Cardiac septum (tissue), 1 donor: ENCODE data around the gene KCP. TPM values are rescaled to one million over a fixed set of nuclear protein-coding genes. Genes with fewer than 3 reads are reported as not detected.
"Not testable (repeated sequence)": the region's sequence is repeated elsewhere in the genome, so short reads cannot be mapped to it uniquely, and the experiment has no call there.

ENCODE experiments used
- DNase-seq: peaks from one replicate; pipeline ENCODE4 v3.0.0-alpha.2; 2020; ENCODE audit warnings: low spot score
- intact Hi-C: fragments of 100-400 bp; cut with DNase I; formaldehyde crosslinking; loops from one replicate; pipeline ENCODE4 v1.14.0; 2022
- long read RNA-seq: library from polyadenylated mRNA; unstranded; transcript quantifications from one replicate; pipeline ENCODE4 v2.0.0, GENCODE V29; 2021
- total RNA-seq: library from RNA; stranded (reverse); fragmentation: NEBNext Ultra II Directional; extraction: Animal tissue kit (Norgen Biotek cat#: 25700); gene quantifications from one replicate; pipeline ENCODE4 v1.2.1, GENCODE V29; 2021
- donor health status: DM: no; HTN: no; CAD: no.

KCP gene
- 0.35 TPM for total RNA-seq
- long read RNA-seq, partial matches to known transcripts = 0 of 13 reads
- long read RNA-seq, other reads (novel, unspliced or antisense) = 13 of 13 reads

DNA sequence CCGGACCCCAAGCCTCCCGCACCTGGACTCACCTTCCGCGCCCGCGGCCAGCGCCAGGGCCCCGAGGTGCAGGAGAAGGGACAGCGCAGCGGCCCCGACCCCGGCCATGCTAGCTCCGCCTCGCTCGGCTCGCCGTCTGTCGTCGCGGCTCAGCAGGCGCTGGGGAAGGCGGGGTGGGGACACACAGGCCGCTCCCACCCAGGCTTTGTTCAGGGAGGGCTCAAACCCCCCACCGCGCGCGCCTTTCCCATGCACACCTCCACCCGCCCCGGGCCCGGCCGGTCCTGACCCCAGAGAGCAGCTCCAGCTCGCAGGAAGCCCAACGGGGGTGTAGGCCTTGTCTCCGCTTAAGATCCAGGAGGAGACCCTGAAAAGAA is at the start of gene KCP:
Gene KCP (minus strand): TSS at position 141 of the 377 bp plus-strand sequence. CDS start 33 bp downstream, at position 108.
- no peak for DNase-seq
- intact Hi-C loops = no loop called here

DNA sequence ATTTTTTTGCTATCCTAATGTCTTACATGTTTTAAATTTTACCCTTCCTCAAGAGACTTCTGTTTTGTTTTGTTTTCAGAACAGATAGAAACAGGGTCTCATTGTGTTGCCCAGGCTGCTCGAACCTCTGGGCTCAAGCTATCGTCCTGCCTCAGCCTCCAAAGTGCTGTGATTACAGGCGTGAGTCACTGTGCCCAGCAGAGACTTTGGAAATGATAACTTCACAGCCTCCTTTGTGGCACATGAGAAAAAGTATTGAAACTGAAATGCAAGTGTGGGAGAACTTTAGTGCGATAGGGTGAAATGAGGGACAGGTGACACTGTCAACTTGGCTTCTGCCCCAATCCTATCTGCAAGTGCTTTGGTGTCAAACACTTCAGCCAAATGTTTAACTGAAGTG is 48.8 kb upstream of the KCP start:
- intact Hi-C loops = no loop called here

DNA sequence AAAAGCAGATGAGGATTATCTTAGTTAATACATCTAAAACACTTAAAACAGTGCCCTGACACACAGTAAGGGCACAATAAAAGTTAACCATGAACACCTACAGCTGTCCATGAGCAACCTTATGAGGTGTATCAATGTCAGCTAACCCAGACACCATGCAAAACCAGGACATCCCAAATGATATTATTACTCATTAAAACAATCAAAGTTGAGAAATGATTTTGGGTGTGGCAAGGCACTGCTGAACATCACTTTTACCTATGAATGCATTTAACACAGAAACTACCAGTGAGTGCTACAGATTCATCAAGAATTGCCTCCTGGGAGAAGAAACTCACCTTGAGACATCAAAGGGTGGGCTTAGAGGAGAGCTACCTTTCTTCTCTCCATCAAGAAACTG is 45.5 kb upstream of the KCP start:
- no peak for DNase-seq

More for the DNA sequence above, 48.8 kb upstream of the KCP start:
- DNase-seq = no peak

DNA sequence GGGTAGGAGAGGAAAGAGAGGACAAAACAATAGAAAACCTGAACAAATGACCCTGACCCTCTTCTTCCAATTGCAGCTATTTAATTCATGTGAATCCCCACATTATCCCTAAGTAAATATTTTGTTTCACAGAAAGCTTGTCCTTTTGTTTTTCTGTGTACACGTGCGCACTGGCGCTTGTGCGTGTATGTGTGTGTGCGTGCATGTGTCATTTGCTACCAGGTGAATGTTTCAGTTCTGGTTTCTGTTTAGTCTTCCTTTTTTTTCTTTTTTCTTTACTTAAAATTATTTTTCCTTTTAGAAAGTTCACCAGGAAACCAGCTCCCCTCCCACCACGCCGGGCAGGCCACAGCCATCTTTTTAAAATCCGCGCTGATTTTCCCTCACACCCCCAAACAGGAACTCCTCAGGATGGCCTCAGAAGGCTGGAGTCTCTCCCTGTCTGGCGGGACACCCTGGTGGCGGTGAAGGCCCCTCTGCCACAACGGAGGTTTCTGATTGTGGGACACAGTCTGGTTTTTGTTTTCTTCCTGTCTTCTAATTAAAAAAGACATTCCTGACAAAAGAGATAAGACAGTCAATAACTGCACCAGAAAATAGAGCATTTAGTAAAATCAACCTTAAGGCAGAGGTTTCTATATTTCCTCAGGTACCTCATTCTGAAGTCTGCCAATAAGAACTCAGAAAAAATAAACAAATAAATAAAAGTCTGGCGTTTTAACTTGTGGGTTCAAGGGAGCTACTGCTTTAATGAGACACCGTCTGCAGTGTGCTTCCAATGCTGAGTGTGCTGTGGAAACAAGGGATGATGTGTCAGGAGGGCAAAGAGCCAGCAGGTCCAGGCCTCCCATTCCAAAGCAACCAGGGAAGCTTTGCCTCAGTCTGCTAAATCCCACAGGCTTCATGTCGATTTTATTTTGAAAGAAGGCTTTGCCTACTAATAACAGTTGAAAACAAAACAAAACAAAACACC is 44.6 kb upstream of the KCP start:
- no peak for DNase-seq
- intact Hi-C loops = no loop called here

More for the DNA sequence above, 45.5 kb upstream of the KCP start:
- intact Hi-C loops = no loop called here

DNA sequence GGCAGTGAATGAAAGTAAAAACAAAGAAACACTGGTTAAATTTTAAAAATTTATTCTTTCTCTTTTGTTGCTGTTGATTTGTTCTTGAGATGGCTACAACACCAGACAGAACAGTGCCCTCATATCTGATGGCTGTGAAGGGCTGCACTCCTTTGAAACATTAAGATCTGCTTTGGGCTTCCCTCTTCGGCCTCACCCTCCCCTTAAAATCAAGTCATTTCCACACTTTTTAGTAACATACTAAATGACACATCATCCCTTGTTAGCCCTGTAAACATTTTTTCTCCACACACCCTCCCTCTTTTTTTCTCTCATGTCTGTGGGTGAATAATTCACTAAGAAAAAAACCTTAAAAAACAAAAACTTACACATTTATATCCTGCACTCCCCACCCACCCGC is 43.6 kb upstream of the KCP start:
- DNase-seq = no peak
- intact Hi-C loops = no loop called here

DNA sequence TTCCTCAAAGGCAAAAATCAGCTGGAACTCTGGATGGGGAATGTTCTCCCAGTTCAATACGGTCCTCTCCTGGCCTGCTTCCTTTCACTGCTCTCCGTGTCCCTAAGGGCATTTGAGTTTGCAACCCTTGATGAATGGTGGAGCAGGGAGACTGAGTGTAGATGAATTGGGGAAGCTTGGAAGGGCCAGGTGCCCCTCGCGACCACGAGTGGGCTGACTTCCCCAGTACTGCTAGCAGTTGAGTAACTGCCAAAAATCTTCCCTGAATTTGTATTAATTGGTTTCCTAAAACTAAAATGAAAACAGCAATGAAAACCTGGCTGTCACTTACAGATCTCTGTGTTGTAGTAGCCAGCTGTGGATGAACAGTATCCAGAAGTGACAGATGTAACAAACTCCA is 40.8 kb upstream of the KCP start:
- intact Hi-C loops = no loop called here
- DNase-seq = no peak

DNA sequence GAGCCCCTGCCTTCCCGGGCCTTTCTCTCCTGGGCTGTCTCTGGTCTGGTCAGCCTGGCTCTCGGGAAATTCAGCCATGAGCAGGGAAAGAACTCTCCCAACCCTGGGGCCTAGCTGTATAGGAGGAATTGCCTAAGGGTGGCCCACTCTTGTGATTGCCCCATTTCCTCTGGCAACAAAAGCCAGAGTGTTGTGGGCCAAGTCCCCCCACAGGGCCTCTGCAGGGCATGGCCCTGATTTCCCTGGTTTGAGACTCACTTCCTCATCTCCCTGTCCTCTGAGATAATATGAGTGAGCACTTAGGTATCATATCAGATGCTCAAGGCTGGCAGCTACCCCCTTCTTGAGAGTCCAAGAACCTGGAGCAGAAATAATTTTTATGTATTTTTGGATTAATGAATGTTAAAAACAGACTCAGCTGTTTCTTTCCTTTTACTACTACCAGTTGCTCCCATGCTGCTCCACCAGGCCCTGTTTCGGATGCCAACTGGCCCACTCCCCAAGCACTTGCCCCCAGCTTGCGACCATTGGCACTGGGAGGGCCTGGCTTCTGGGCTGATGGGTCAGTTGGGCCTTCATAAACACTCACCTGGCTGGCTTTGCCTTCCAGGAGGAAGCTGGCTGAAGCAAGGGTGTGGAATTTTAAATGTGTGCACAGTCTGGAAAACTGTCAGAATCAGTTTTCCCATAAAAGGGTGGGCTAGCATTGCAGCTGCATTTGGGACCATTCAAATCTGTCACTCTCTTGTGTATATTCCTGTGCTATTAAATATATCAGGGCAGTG is 38.7 kb upstream of the KCP start:
- intact Hi-C loops = no loop called here
- DNase-seq = no peak

DNA sequence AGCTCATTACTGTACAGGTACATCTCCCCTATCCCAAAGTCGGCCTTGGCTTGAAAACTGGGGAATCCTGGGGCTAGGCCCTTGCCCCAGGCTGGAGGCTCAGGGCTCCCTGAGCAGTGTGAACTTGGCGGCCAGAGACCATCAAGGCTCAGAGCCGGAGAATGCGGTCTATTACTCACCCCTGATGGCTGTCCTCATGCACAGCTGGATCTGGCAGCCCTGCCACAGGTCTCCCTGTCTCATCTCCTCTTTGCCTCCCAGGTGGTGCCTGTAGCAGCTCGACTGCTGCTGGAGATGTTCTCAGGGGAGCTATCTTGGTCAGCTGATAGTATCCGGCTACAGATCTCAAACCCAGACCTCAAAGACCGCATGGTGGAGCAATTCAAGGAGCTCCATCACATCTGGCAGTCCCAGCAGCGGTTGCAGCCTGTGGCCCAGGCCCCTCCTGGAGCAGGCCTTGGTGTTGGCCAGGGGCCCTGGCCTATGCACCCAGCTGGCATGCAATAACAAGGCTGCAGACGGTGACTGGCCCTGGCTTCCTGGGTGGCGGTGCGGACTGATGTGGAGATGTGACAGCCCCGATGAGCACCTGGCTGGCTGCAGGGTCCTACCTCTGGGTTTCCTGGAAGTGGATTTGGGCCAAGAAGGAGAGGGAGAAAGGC is 37.9 kb upstream of the KCP start:
- no peak for DNase-seq
- intact Hi-C loops = no loop called here

DNA sequence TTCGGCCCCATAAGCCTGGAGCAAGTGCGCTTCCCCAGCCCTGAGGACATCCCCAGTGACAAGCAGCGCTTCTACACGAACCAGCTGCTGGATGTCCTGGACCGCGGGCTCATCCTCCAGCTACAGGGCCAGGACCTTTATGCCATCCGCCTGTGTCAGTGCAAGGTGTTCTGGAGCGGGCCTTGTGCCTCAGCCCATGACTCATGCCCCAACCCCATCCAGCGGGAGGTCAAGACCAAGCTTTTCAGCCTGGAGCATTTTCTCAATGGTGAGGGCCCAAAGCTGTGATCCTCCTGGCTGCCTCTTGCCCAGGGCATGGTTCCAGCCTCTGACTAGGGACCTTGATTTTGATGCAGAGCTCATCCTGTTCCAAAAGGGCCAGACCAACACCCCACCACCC is 37.3 kb upstream of the KCP start:
- intact Hi-C loops = no loop called here
- no peak for DNase-seq

DNA sequence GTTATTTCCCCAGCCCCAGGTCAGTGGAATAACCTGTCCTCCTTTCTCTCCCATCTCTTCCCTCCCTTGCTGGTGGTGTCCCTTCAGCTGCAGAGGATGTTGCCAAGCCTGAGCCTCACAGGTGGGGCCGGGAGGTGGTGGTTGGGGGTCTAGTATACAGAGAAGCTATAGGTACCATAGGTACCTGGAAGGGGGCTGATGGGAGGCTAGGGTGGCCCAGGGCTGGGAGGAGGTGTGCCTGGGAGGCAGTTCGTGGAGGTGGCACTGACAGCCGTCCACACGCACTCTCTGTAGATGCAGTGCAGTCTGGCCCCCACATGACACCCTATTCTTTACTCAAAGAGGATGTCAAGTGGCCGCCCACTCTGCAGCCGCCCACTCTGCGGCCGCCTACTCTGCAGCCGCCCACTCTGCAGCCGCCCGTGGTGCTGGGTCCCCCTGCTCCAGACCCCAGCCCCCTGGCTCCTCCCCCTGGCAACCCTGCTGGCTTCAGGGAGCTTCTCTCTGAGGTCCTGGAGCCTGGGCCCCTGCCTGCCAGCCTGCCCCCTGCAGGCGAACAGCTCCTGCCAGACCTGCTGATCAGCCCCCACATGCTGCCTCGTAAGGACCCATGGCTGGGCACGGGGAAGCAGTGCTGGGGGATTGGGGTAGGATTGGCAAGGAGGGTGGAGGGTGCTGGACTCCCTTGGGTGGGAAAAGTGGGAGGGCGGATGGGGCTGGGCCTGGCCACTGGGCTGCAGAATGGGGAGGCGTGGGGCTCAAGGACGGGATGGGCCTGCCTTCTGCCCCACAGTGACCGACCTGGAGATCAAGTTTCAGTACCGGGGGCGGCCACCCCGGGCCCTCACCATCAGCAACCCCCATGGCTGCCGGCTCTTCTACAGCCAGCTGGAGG is 36.7 kb upstream of the KCP start:
- DNase-seq = no peak
- intact Hi-C loops = no loop called here

DNA sequence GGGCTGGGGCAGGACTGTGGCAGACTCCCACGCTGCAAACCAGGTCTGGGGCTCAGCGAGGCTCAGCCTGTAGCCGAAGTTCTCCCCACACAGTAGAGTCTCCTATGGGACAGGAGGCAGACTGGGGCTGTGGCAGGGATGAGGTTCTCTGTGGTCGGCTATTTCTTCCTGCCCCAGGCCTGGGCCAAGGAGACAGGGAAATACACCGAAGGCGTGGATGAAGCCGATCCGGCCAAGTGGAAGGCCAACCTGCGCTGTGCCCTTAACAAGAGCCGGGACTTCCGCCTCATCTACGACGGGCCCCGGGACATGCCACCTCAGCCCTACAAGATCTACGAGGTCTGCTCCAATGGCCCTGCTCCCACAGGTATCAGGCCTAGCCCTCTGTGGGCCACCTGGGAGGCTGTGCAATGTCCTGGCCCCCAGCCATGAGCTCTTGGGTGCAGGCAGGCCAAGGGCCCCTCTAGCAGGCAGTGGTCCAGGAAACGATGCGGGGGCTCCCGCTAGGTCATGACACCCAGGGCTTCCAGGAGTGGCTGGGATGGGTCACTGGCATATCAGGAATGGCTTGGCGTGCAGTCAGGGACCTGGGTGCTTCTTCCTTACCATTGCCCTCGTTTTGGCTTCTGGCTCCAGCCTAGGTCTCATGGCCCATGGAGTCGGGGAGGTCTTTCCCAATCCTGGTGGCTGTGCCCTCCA is 35.3 kb upstream of the KCP start:
- intact Hi-C loops = no loop called here
- no peak for DNase-seq

DNA sequence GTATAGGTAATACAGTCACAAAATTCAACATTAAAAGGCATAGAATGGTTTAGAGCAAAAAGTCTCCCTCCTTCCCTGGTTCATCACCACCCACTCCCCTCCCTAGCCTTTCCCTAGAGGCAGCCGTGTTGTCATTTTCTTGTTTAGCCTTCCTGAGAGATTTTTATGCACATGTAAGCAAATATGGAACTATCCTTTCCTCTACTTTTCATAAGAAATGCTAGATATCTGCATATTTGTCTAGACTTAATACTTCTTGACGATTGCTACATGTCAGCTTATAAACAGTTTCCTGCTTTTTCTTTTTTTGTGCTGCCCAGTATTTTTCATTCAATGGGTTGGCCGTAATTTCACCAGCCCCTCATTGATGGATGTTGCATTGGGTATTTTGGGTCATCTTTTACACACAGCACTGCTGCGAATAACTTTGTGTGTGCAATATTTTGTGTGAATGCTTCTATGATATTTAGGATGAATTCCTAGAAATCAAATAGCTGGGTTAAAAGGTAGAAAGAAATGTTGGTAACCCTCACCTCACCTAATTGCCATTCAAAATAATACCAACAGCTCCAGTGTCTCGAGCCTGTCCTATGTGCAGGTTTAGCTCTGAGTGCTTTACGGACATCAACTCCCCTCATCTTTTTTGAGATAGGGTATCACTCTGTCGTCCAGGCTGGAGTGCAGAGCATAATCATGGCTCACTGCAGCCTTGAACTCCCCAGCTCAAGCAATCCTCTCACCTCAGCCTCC is 34.2 kb upstream of the KCP start:
- intact Hi-C loops = no loop called here
- DNase-seq = no peak

DNA sequence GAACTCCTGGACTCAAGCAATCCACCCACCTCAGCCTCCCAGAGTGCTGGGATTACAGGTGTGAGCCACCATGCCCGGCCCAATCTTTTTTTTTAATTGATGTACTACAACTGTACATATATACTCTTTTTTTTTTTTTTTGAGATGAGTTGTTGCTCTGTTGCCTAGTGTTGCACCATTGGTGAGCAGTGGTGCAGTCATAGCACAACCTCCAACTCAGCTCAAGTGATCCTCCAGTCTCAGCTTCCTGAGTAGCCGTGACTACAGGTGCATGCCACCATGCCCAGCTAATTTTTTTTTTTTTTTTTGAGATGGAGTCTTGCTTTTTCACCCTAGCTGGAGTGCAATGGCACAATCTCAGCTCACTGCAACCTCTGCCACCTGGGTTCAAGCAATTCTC is 32.7 kb upstream of the KCP start:
- intact Hi-C loops, DNase-seq: not testable (repeated sequence)

DNA sequence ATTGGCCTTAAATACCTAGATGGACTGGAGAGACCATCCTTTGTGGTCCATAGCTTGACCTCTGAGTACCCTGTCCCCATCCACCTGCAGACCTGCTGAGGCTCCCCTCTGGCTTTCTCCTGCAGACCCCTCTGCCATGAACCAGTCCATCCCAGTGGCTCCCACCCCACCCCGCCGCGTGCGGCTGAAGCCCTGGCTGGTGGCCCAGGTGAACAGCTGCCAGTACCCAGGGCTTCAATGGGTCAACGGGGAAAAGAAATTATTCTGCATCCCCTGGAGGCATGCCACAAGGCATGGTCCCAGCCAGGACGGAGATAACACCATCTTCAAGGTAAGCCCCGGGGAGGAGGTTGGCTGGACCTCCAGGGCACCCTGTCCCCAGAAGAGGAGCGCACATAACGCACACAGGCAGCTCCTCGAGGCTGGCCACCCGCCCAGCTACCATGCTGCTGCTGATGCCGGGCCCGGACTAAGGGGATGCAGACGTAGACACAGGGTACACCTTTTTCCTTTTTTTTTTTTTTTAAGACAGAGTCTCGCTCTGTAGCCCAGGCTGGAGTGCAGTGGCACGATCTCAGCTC is 31.5 kb upstream of the KCP start:
- intact Hi-C loops = no loop called here
- DNase-seq = no peak

DNA sequence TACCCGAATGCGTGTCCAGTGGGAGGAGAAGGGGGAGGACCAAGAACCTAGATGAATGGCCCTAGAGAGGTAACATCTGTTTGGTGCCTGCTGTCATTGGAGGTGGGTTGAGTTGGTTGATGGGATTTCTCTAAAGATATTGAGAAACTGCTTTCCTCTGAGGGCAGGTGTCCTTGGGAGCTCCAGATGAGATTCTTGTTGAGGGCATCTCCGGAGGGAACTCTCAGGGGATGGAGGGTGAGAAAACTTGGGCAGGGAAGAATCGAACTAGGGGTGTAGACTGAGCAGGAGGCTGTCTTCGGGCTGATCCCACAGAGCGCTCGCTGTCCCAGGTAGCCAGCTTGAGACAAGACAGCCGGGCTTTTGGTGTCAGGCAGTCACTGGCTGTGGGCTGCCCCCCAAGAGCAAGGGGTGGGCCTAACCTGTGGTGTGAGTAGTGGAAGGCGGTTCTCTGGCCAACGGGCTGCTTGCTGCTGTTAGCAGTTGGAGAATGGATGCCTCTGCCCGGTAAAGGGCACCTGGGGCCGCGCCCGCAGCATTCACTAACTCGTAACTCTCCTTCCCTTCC is 30.9 kb upstream of the KCP start:
- DNase-seq = no peak
- intact Hi-C loops = no loop called here

DNA sequence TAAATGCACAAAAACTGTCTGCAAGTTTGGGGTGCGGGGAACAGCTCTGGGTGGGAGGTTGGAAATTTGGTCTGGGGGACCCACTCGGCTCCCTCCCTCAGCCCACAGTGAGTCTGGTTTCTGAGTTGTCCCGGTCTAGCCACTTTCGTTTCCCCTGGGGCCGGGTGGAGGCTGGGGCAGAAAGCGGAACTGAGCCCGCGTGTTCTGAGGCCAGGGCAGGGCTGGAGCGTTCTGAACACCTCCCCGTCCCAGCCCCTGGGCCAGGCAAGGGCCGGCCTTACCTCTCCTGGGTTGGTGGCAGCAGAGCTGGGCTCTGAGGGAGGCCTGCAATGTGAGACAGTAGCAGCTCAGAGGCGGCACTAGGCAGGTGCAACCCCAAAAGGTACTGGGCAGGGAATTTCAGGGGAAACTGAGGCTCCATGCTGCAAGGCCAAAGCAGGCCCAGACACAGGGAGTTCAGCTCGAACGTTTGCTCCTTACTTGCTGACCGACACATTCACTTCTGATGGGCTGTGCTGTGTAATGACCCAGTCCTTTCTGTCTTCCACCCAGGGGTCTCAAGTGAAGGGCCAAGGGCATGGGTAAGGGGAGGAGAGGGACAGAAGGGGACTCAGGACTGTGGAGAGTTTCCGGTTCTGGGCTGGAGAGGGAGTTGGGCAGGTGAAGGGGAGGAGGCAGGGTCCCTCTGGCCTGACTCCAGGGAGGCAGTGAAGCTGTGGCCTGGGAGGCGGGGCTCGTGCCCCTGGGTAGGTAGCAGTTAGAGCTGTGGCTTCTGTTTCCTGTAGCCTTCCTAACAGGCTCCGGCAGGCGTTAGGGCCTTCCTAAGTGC is 30.2 kb upstream of the KCP start:
- peak; percentile 93 for DNase-seq
- intact Hi-C loops = no loop called here
